GM23248 (cell line): Measurements from ENCODE around the gene AP5B1. TPM values are rescaled to one million over a fixed set of nuclear protein-coding genes. Genes with fewer than 3 reads are reported as not detected.
A peak's percentile ranks its signal among the peaks of the same experiment; 100 is the strongest.

Source experiments
- DNase-seq: peaks from one replicate; pipeline ENCODE4 v3.0.0-alpha.2; 2015
- H2AFZ ChIP-seq: fragments of 200-600 bp; sonication (generic); 2 replicates; pipeline ENCODE4 v1.6.1; 2016; ENCODE audit warnings: antibody characterized with exemption
- H3F3A ChIP-seq: fragments of 200-600 bp; sonication (generic); 2 replicates; pipeline ENCODE4 v1.6.1; 2016; ENCODE audit warnings: mild to moderate bottlenecking, antibody characterized with exemption, mixed run types; ENCODE audit not compliant: insufficient read depth
- H3K27ac ChIP-seq: fragments of 200-600 bp; sonication (generic); 2 replicates; pipeline ENCODE4 v1.5.1; 2016; ENCODE audit warnings: mild to moderate bottlenecking
- H3K27me3 ChIP-seq: fragments of 200-600 bp; sonication (generic); replicated peaks from 2 replicates; pipeline ENCODE4 v1.6.1; 2016; ENCODE audit warnings: mild to moderate bottlenecking; ENCODE audit not compliant: insufficient read depth
- H3K36me3 ChIP-seq: fragments of 200-600 bp; sonication (generic); 2 replicates; pipeline ENCODE4 v1.6.1; 2016; ENCODE audit warnings: low read depth, mild to moderate bottlenecking
- H3K4me1 ChIP-seq: fragments of 200-600 bp; sonication (generic); 2 replicates; pipeline ENCODE4 v1.6.1; 2016; ENCODE audit warnings: mild to moderate bottlenecking; ENCODE audit not compliant: insufficient read depth
- H3K4me2 ChIP-seq: fragments of 200-600 bp; sonication (generic); one replicate; pipeline ENCODE4 v1.6.1; 2016; ENCODE audit warnings: mild to moderate bottlenecking; ENCODE audit not compliant: unreplicated experiment
- H3K4me3 ChIP-seq: fragments of 200-600 bp; sonication (generic); 2 replicates; pipeline ENCODE4 v1.5.1; 2016; ENCODE audit warnings: mild to moderate bottlenecking
- H3K79me2 ChIP-seq: fragments of 200-600 bp; sonication (generic); 2 replicates; pipeline ENCODE4 v1.6.1; 2016; ENCODE audit warnings: mild to moderate bottlenecking; ENCODE audit not compliant: insufficient read depth
- H3K9ac ChIP-seq: fragments of 200-600 bp; sonication (generic); 2 replicates; pipeline ENCODE4 v1.6.1; 2016; ENCODE audit warnings: mild to moderate bottlenecking
- H3K9me2 ChIP-seq: fragments of 200-600 bp; sonication (generic); 2 replicates; pipeline ENCODE4 v1.6.1; 2016; ENCODE audit warnings: mixed run types, mild to moderate bottlenecking, moderate library complexity; ENCODE audit not compliant: insufficient read depth
- H3K9me3 ChIP-seq: fragments of 200-600 bp; sonication (generic); one replicate; pipeline ENCODE4 v1.6.1; 2017; ENCODE audit warnings: low read depth
- H4K20me1 ChIP-seq: fragments of 200-600 bp; sonication (generic); 2 replicates; pipeline ENCODE4 v1.6.0; 2016; ENCODE audit not compliant: insufficient read depth
- EZH2 ChIP-seq: fragments of 200-600 bp; sonication (generic); IDR thresholded peaks from 2 replicates; pipeline ENCODE4 v1.6.1; 2018; ENCODE audit warnings: antibody characterized with exemption, mild to moderate bottlenecking; ENCODE audit not compliant: insufficient read depth, poor library complexity, severe bottlenecking
- EZH2phosphoT487 ChIP-seq: fragments of 200-600 bp; sonication (generic); IDR thresholded peaks from 2 replicates; pipeline ENCODE4 v1.6.1; 2018; ENCODE audit warnings: antibody characterized with exemption, moderate library complexity, mild to moderate bottlenecking, low read depth; ENCODE audit not compliant: insufficient read depth
- WGBS, 2 experiments: methylation state at CpG; one replicate each; pipeline ENCODE4 v1.1.6; 2015 to 2017; ENCODE audit warnings: low lambda C conversion rate in 2 of 2, low coverage in 1 of 2; ENCODE audit errors: missing lambda C conversion rate in 2 of 2; 5-methylcytosine and 5-hydroxymethylcytosine counted together
- in situ Hi-C: fragments of 300-500 bp; cut with MboI; formaldehyde crosslinking; loops from 2 replicates; pipeline ENCODE4 v1.15.0; 2020
- polyA plus RNA-seq: library from polyadenylated mRNA; unstranded; fragments of >200 nt; fragmentation: Nextera tagmentation; extraction: Ambion mirVana; gene quantifications from 2 replicates; pipeline ENCODE4 v1.2.1, GENCODE V29; 2016
- total RNA-seq: library from RNA; depleted of rRNA; stranded (reverse); fragments of >200 nt; shearing (Covaris generic); gene quantifications from 2 replicates; pipeline ENCODE4 v1.2.3, GENCODE V29; 2014

Gene AP5B1
- total and polyA plus RNA-seq, 2 experiments from 2014 or later = 4.4 to 14.8 TPM

GRCh38 chr11:65793144-65793581, 12.4 kb upstream of the AP5B1 start:
- Histone ChIP-seq H3K9me2 (no peaks in the 10 kb centered on the region), H3K9me3 (no peaks in the 10 kb centered on the region), H3K4me2 (no peak overlapping the region), H3K36me3 (no peaks in the 10 kb centered on the region), H3K4me3 (no peak overlapping the region), H3K4me1 (no peaks in the 10 kb centered on the region), H3F3A (no peaks in the 10 kb centered on the region), H4K20me1 (no peaks in the 10 kb centered on the region), H3K9ac (no peak overlapping the region), H2AFZ (no peak overlapping the region), H3K79me2 (no peaks in the 10 kb centered on the region), H3K27me3 (peaks cover 14% of the 10 kb centered on the region), H3K27ac (no peak overlapping the region)
- 73 to 79% methylated on average over 15 to 16 of the region's 16 CpGs for WGBS, 2 experiments
- in situ Hi-C loops = no loop called here
- TF ChIP-seq EZH2phosphoT487 (no peak), EZH2 (no peak)
- DNase-seq = no peak

GRCh38 chr11:65792456-65792855, 11.7 kb upstream of the AP5B1 start:
- H3K9ac ChIP-seq = no peak overlapping the region
- H4K20me1 ChIP-seq = no peaks in the 10 kb centered on the region
- 71 to 76% methylated on average over 14 to 16 of the region's 16 CpGs for WGBS, 2 experiments
- no peak overlapping the region for H3K27ac ChIP-seq
- TF ChIP-seq EZH2phosphoT487 (no peak), EZH2 (no peak)
- peaks cover 21% of the 10 kb centered on the region for H3K27me3 ChIP-seq
- in situ Hi-C loops = no loop called here
- H3K4me1 ChIP-seq = no peaks in the 10 kb centered on the region
- peak; percentile 43 for DNase-seq
- H3K9me3 ChIP-seq = no peaks in the 10 kb centered on the region
- no peak overlapping the region for H3K4me3 ChIP-seq
- H2AFZ ChIP-seq = no peak overlapping the region
- no peaks in the 10 kb centered on the region for H3F3A ChIP-seq
- no peaks in the 10 kb centered on the region for H3K36me3 ChIP-seq
- H3K79me2 ChIP-seq = no peaks in the 10 kb centered on the region
- no peak overlapping the region for H3K4me2 ChIP-seq
- H3K9me2 ChIP-seq = no peaks in the 10 kb centered on the region

- Histone ChIP-seq H3K79me2 (no peaks in the 10 kb centered on the region), H3K27me3 (peaks cover 23% of the 10 kb centered on the region), H4K20me1 (no peaks in the 10 kb centered on the region), H3K4me1 (no peaks in the 10 kb centered on the region), H3K36me3 (no peaks in the 10 kb centered on the region), H2AFZ (no peak overlapping the region), H3K9me2 (no peaks in the 10 kb centered on the region), H3K27ac (no peak overlapping the region), H3F3A (no peaks in the 10 kb centered on the region), H3K9ac (no peak overlapping the region), H3K4me2 (no peak overlapping the region), H3K9me3 (no peaks in the 10 kb centered on the region), H3K4me3 (no peak overlapping the region)
- no peak for TF ChIP-seq EZH2phosphoT487
- no peak for TF ChIP-seq EZH2
- 80 to 93% methylated on average over 12 to 13 of the region's 13 CpGs for WGBS, 2 experiments
- peak; percentile 48 for DNase-seq
- in situ Hi-C loops = no loop called here
Measured at GRCh38 chr11:65791719-65792213, 11.0 kb upstream of the AP5B1 start.

- Histone ChIP-seq H3K4me3 (no peak overlapping the region), H3K4me1 (no peaks in the 10 kb centered on the region), H3K36me3 (no peaks in the 10 kb centered on the region), H3K9me2 (no peaks in the 10 kb centered on the region), H3K27ac (no peak overlapping the region), H3K9ac (no peak overlapping the region), H3K27me3 (peaks cover 21% of the 10 kb centered on the region), H3K9me3 (no peaks in the 10 kb centered on the region), H3F3A (no peaks in the 10 kb centered on the region), H3K79me2 (no peaks in the 10 kb centered on the region), H2AFZ (no peak overlapping the region), H3K4me2 (no peak overlapping the region), H4K20me1 (no peaks in the 10 kb centered on the region)
- no peak for TF ChIP-seq EZH2
- TF ChIP-seq EZH2phosphoT487 = no peak
- in situ Hi-C loops = no loop called here
- DNase-seq = no peak
- 86 to 90% methylated on average over 18 of the region's 18 CpGs for whole genome bisulfite sequencing, 2 experiments
Measured at GRCh38 chr11:65790902-65791650, 10.3 kb upstream of the AP5B1 start.
